Skeletal muscle cell (primary cell): ENCODE data around the gene FAXC.
A peak's percentile ranks its signal among the peaks of the same experiment; 100 is the strongest.
"Not testable (repeated sequence)": the region's sequence is repeated elsewhere in the genome, so short reads cannot be mapped to it uniquely, and the experiment has no call there.

ENCODE experiments used
- DNase-seq: peaks from one replicate; pipeline ENCODE4 v3.0.0-alpha.2; 2010; ENCODE audit warnings: low read depth
- H3K4me3 ChIP-seq: 2 replicates; pipeline ENCODE4 v1.5.1; 2011; ENCODE audit warnings: low read depth, mild to moderate bottlenecking, control low read depth, low read length, moderate library complexity

The FAXC gene

GRCh38 chr6:99295276-99295675 lies 54.2 kb downstream of the FAXC start:
- H3K4me3 ChIP-seq, result no peak overlapping the region
- no peak for DNase-seq

GRCh38 chr6:99294786-99295185 lies 54.7 kb downstream of the FAXC start:
- no peak overlapping the region for H3K4me3 ChIP-seq
- DNase-seq, result no peak

GRCh38 chr6:99289701-99290100 lies 59.8 kb downstream of the FAXC start:
- no peak for DNase-seq
- no peak overlapping the region for H3K4me3 ChIP-seq

GRCh38 chr6:99288668-99289067 lies 60.8 kb downstream of the FAXC start:
- DNase-seq, result no peak
- H3K4me3 ChIP-seq, result no peak overlapping the region

- no peak for DNase-seq
- no peak overlapping the region for H3K4me3 ChIP-seq
Measured at GRCh38 chr6:99287523-99287922, 62.0 kb downstream of the FAXC start.

GRCh38 chr6:99285881-99286280 lies 63.6 kb downstream of the FAXC start:
- no peak overlapping the region for H3K4me3 ChIP-seq

GRCh38 chr6:99282479-99283062 lies 66.9 kb downstream of the FAXC start:
- H3K4me3 ChIP-seq, result no peak overlapping the region
- DNase-seq, result no peak

More at GRCh38 chr6:99285881-99286280, 63.6 kb downstream of the FAXC start:
- no peak for DNase-seq

GRCh38 chr6:99276747-99277146 lies 72.7 kb downstream of the FAXC start:
- no peak for DNase-seq
- no peak overlapping the region for H3K4me3 ChIP-seq

GRCh38 chr6:99270826-99271225 lies 78.6 kb downstream of the FAXC start:
- DNase-seq, result no peak
- H3K4me3 ChIP-seq, result no peak overlapping the region

GRCh38 chr6:99270030-99270429 lies 79.4 kb downstream of the FAXC start:
- DNase-seq, result no peak
- H3K4me3 ChIP-seq, result no peak overlapping the region

- H3K4me3 ChIP-seq, result no peak overlapping the region
- no peak for DNase-seq
Measured at GRCh38 chr6:99269207-99269606, 80.3 kb downstream of the FAXC start.

GRCh38 chr6:99266996-99267395 lies 82.5 kb downstream of the FAXC start:
- not testable (repeated sequence) for H3K4me3 ChIP-seq, DNase-seq

GRCh38 chr6:99265447-99265846 lies 84.0 kb downstream of the FAXC start:
- not testable (repeated sequence) for DNase-seq, H3K4me3 ChIP-seq

- no peak for DNase-seq
- H3K4me3 ChIP-seq, result no peak overlapping the region
Measured at GRCh38 chr6:99254616-99255550, 94.6 kb downstream of the FAXC start.

- no peak overlapping the region for H3K4me3 ChIP-seq
- no peak for DNase-seq
Measured at GRCh38 chr6:99253271-99253670, 96.2 kb downstream of the FAXC start.

GRCh38 chr6:99252421-99252820 lies 97.1 kb downstream of the FAXC start:
- DNase-seq, result no peak
- no peak overlapping the region for H3K4me3 ChIP-seq

- H3K4me3 ChIP-seq, result no peak overlapping the region
- no peak for DNase-seq
Measured at GRCh38 chr6:99250476-99250875, 99.0 kb downstream of the FAXC start.

GRCh38 chr6:99246602-99247001 lies 102.9 kb downstream of the FAXC start:
- H3K4me3 ChIP-seq, result no peak overlapping the region
- no peak for DNase-seq

- DNase-seq, result peak; percentile 3
- no peak overlapping the region for H3K4me3 ChIP-seq
Measured at GRCh38 chr6:99241905-99242534, 107.5 kb downstream of the FAXC start.

- no peak for DNase-seq
- no peak overlapping the region for H3K4me3 ChIP-seq
Measured at GRCh38 chr6:99236010-99236409, 113.5 kb downstream of the FAXC start.
